NCI-H1694 treated with DMSO at 0.1 percent for 48 hours (cell line): ENCODE measurements around the gene PTGER1.
A peak's percentile ranks its signal among the peaks of the same experiment; 100 is the strongest.
"Not testable (repeated sequence)": the region's sequence is repeated elsewhere in the genome, so short reads cannot be mapped to it uniquely, and the experiment has no call there.

Experiments used
- DNase-seq: peaks from one replicate; lab custom pipeline; 2025; lab: John Stamatoyannopoulos, UW

Gene PTGER1

GRCh38 chr19:14475251-14476073 lies at the start of gene PTGER1:
Gene PTGER1 (minus strand): TSS chr19:14475354. CDS start chr19:14474320, 1,034 bp downstream.
- DNase-seq = no peak

GRCh38 chr19:14520543-14520942 lies 45.4 kb upstream of the PTGER1 start:
- no peak for DNase-seq

DNA sequence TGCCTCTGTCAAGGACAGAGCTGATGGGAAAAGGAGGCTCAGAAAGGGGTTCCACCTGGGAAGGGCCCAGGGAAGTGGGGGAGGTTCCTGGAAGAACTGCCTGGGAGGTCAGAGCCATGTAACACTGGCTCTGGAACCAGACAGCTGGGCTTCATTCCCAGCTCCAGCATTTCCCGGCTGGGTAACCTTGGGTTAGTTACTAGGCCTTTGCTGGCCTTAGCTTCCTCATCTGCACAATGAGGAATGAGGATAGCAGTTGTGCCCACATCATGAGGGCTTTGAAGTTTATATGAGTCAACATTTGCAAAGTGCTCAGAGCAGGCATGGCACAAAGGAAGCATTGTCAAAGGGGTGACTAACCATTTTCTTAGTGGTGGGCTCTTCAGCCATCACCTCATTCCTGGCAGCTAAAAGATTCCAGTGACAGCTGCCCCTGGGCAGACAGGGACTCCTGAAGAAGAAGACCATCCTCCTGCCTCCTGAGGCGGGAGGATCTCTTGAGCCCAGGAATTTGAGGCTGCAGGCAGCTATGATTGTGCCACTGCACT lies 44.8 kb upstream of the PTGER1 start:
- DNase-seq = no peak

DNA sequence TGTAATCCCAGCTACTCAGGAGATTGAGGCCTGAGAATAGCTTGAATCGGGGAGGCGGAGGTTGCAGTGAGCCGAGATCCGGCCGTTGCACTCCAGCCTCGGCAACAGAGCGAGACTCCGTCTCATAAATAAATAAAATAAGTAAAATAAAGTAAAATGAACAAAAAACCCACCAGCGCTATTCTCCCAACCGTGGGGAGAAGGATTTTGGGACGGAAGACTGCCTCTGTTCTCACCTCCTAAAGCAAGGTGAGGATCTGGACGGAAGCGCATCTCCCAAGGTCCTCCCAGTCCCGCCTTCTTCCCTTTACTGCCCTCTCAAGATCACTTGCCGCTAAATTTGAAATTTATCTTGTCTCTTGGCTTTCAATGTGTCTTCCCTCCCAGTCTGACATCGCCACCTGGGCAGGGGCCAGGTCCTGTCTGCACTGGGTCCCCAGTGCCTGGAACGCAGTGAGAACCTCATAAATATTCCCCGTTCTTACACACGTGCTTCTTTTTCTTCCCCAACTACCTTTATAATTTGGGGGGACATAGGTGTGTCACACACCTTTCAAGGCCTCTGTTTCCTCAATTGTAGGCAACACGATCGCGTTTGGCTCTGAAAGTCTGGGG lies 44.2 kb upstream of the PTGER1 start:
- DNase-seq = no peak

DNA sequence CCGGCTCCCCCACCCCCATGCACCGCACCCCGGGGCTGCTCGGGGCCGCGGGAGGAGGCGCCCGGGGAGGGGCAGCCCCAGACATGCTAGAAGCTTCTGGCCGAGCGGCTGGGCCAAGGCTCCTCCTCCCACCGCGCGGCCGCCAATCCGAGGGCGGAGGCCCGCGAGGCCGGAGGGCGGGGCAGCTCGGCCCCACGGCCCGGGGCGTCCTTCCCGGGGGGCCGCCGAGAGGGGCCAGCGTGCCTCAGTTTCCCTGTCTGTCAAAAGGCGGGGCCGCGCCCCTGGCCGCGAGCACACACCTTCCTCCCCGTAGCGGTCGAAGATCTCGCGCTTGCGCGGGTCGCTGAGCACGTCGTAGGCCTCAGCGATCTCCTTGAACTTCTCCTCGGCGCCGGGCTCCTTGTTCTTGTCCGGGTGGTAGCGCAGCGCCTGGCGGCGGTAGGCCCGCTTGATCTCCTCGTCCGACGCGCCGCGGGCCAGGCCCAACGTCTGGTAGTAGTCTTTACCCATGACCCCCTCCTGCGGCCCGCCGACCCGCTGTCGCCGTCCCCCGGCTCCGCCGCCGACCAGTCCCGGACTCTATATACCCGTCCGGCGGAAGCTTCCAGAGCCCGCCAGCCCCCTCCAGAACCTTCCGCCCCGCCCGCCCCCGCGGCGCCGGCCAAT lies 42.8 kb upstream of the PTGER1 start, which contains the start of gene DNAJB1:
DNAJB1 (minus strand) TSS at position 558 of the 666 bp plus-strand sequence; CDS start at position 510, 48 bp downstream.
- no peak for DNase-seq

DNA sequence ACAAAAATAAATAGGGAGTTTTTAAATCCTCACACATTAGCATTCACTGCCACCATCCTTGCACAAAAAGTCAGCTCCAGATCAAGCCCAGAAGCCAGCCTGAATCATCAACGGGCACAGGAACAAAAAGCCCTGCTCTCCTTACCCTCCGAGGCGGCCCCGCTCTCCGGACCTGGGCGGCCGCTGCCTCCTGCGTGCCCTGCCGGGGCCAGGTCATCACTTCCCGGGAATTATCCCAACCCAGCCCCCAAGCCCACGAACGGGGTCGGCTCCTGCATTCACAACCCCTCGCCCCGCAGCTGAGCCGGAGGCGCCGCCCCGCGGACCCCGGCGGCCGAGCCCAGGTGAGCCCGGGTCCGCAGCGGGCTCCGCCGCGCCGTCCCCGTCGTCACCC lies 42.3 kb upstream of the PTGER1 start:
- DNase-seq = no peak

- DNase-seq = no peak
These were observed 41.7 kb upstream of the PTGER1 start for GRCh38 chr19:14516746-14517438.

DNA sequence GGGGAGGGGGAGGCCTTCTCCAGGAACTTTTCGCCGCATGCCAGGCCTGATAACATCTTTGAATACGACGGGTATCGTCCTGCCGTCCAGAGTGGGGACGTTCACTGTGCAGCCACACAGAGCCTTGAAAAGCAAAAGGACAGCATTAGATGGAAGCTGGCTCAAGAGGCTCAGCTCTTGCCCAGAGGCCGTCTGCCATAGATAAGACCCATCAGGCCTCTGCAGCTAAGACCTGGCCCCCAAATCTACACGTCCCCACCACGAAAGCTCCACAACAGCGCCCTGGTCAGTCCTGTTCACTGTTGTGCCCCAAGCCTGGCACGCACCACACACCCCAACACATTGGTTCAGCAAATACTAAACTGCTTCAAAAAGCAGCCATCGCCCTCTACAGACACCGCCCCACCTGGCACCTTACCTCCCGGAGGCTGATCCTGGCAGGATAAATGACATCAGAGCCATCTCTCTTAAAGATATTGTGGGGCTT lies 40.9 kb upstream of the PTGER1 start:
- no peak for DNase-seq

DNA sequence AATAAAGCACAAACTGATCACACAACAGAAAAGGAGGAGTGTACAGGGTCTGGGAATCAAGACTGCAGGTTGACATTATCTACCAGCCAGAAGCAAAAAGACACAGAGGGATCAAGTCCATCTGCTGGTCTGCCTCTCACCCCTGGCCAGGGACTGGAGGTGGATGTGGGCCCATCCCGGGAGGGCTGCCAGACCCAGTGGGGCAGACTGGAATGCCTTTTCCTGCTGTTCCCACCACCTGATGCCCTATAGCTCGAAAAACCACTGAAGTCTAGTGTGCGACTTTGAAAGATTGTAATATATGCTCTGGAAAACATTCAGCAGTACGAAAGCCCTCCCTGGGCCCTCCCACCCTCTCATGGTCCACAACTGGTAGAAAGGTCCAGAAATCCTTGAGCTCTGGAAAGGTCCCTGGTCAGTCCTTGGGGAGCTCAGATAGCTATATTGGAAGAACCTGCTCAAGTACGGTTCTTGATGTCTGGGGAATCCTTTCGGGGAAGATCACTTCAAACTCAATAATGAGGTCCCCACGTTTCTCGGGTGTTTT lies 40.4 kb upstream of the PTGER1 start:
- DNase-seq = no peak

DNA sequence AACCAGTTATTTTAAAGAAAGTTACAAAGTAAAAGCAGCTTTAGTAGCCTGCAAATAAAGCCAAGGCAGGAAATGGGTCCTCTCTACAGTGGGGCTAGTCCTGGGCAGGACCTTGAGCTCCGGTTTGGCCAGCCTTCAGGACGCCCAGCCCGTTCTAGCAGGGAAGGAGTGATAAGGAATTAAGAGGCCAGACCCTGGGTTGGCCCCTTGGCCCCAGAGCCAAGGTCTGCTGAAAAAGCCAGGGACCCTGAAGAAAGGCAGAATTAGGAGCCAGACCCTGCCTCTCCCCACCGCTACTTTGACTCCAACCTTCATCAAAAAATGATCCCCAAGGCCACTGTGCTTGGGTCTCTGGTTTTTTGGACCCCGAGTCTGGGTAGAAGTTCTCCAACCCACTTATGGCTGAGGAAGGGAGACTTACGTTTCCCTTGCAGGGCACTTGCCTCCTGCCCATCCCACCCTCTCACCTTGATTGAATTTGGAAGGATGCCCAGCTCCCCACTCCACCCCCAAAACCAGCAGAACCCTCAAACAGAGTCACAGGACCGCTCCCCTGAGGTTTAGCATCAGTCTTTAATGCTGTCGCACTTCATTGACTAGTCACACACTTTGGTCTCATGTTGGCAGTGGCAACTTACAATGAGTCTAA lies 39.2 kb upstream of the PTGER1 start:
- no peak for DNase-seq

DNA sequence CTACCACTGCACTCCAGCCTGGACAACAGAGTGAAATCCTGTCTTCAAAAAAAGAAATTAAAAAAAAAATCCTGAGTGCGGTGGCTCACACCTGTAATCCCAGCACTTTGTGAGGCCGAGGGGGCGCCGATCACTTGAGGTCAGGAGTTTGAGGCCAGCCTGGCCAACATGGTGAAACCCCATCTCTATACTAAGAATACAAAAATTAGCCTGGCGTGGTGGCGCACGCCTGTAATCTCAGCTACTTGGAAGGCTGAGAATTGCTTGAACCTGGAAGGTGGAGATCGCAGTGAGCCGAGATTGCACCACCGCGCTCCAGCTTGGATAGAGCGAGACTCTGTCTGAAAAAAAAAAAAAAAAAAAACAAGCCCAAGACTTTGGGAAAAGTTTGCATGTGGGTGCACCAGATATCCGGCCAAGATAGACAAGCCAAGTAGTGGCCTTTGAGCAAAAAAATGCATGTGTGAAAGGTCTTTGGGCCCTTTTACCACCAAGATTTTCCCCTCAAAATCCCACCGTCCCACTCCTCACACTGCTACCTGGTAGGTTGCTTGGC lies 37.3 kb upstream of the PTGER1 start:
- no peak for DNase-seq

- no peak for DNase-seq
These were observed 36.1 kb upstream of the PTGER1 start for GRCh38 chr19:14511229-14511593.

GRCh38 chr19:14510311-14511228 lies 35.4 kb upstream of the PTGER1 start:
- DNase-seq = no peak

DNA sequence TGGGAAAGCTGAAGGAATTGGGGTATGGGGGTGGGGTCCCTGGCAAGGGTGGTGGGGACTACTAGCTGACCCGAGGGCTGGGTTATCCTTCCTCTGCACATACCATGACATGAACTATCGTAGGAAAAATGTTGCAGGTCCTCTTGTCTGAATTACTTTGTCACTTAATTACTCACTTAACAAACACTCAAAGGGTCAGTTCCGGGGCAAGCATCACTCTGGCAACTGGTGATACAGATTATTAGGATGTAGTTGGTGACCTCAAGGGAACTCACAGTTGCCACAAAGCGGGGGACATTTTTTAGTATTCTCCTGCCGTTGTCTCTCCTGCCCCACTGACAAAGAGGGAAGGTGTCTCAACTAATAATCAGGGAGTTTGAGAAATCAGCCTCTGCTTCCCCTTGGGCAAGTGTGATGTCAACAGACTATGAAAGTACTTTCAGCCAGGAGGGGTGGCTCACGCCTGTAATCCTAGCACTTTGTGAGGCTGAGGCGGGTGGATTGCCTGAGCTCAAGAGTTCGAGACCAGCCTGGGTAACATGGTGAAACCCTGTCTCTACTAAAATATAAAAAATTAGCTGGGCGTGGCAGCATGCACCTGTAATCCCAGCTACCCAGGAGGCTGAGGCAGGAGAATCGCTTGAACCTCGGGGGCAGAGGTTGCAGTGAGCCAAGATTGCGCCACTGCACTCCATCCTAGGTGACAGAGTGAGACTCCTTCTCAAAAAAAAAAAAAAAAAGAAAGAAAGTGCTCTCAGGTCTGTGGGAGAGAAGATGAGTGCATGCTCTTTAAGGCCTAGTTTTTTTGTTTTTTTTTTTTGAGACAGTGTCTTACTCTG lies 32.8 kb upstream of the PTGER1 start:
- no peak for DNase-seq

GRCh38 chr19:14505488-14506239 lies 30.5 kb upstream of the PTGER1 start:
- DNase-seq = peak; percentile 16

- not testable (repeated sequence) for DNase-seq
These were observed 29.4 kb upstream of the PTGER1 start for GRCh38 chr19:14504575-14504974.

DNA sequence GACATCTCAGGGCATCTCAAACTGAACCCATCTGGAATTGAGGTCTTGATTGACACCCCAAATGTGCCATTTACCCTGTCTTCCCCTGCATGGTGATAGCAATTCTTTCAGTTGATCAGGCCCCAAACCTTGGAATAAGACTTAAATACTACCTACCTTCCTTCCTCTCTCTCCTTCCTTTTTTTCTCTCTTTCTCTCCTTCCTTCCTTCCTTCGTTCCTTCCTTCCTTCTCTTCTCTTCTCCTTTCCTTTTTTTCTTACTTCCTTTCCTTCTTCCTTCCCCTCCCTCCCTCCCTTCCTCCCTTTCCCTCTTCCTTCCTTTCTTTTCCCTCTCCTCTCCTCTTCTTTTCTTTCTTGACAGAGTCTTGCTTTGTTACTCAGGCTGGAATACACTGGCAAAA lies 28.1 kb upstream of the PTGER1 start:
- DNase-seq = no peak
